OCI-LY1 (cell line): ENCODE data around the gene FAM89A.

Experiments
- H2AFZ ChIP-seq: fragments of 200-600 bp; sonication (generic), shearing (Covaris generic); 2 replicates; pipeline ENCODE4 v1.6.0; 2014; ENCODE audit warnings: antibody characterized with exemption, mild to moderate bottlenecking, low read length
- H3F3A ChIP-seq: fragments of 200-600 bp; sonication (generic), shearing (Covaris generic); 2 replicates; pipeline ENCODE4 v1.6.0; 2014; ENCODE audit warnings: mild to moderate bottlenecking, antibody characterized with exemption, low read length, moderate library complexity; ENCODE audit not compliant: insufficient read depth
- H3K27ac ChIP-seq: fragments of 200-600 bp; sonication (generic); 2 replicates; pipeline ENCODE4 v1.5.1; 2014; ENCODE audit warnings: low read length, mixed run types, mild to moderate bottlenecking, low read depth; ENCODE audit not compliant: poor library complexity, severe bottlenecking
- H3K27me3 ChIP-seq: fragments of 200-600 bp; sonication (generic); 2 replicates; pipeline ENCODE4 v1.6.0; 2014; ENCODE audit warnings: antibody characterized with exemption, mild to moderate bottlenecking, low read length, moderate library complexity; ENCODE audit not compliant: insufficient read depth
- H3K36me3 ChIP-seq: fragments of 200-600 bp; sonication (generic); 2 replicates; pipeline ENCODE4 v1.6.1; 2014; ENCODE audit warnings: mild to moderate bottlenecking, antibody characterized with exemption, low read length, moderate library complexity, mixed read lengths; ENCODE audit not compliant: insufficient read depth
- H3K4me1 ChIP-seq: fragments of 200-600 bp; sonication (generic); 2 replicates; pipeline ENCODE4 v1.5.1; 2014; ENCODE audit warnings: mild to moderate bottlenecking, low read length, moderate library complexity; ENCODE audit not compliant: insufficient read depth, severe bottlenecking
- H3K4me2 ChIP-seq: fragments of 200-600 bp; sonication (generic), shearing (Covaris generic); 2 replicates; pipeline ENCODE4 v1.6.1; 2014; ENCODE audit warnings: low read length
- H3K4me3 ChIP-seq: fragments of 200-600 bp; sonication (generic); 2 replicates; pipeline ENCODE4 v1.5.1; 2014; ENCODE audit warnings: low read length, low read depth, mild to moderate bottlenecking, mixed read lengths; ENCODE audit not compliant: poor library complexity, severe bottlenecking
- H3K79me2 ChIP-seq: fragments of 200-600 bp; shearing (Covaris generic); 2 replicates; pipeline ENCODE4 v1.6.1; 2016; ENCODE audit warnings: mixed run types, low read length, mixed read lengths; ENCODE audit not compliant: insufficient read depth
- H3K9ac ChIP-seq: fragments of 200-600 bp; sonication (generic), shearing (Covaris generic); 2 replicates; pipeline ENCODE4 v1.6.1; 2014; ENCODE audit warnings: mild to moderate bottlenecking, low read length, mixed read lengths
- H3K9me2 ChIP-seq: fragments of 200-600 bp; sonication (generic), shearing (Covaris generic); 2 replicates; pipeline ENCODE4 v1.6.1; 2014; ENCODE audit warnings: low read depth, mild to moderate bottlenecking, low read length, mixed read lengths
- H3K9me3 ChIP-seq: fragments of 200-600 bp; shearing (Covaris generic); 2 replicates; pipeline ENCODE4 v1.6.1; 2014; ENCODE audit warnings: low read length, mixed read lengths
- H4K20me1 ChIP-seq: fragments of 200-600 bp; sonication (generic), shearing (Covaris generic); 2 replicates; pipeline ENCODE4 v1.6.0; 2016; ENCODE audit warnings: mild to moderate bottlenecking, low read length; ENCODE audit not compliant: insufficient read depth
- EZH2 ChIP-seq: fragments of 200-600 bp; sonication (generic), shearing (Covaris generic); IDR thresholded peaks from 2 replicates; pipeline ENCODE4 v1.8.0; 2017; ENCODE audit warnings: borderline replicate concordance, mixed run types, mild to moderate bottlenecking, antibody characterized with exemption, low read length, moderate library complexity, mixed read lengths
- TF ChIP-seq, protein P1 (sequence below): fragments of 200-600 bp; sonication (generic), shearing (Covaris generic); IDR thresholded peaks from 2 replicates; pipeline ENCODE4 v1.5.1; 2017; ENCODE audit warnings: mild to moderate bottlenecking, antibody characterized with exemption, low read length, moderate library complexity, mixed read lengths

Gene FAM89A

DNA sequence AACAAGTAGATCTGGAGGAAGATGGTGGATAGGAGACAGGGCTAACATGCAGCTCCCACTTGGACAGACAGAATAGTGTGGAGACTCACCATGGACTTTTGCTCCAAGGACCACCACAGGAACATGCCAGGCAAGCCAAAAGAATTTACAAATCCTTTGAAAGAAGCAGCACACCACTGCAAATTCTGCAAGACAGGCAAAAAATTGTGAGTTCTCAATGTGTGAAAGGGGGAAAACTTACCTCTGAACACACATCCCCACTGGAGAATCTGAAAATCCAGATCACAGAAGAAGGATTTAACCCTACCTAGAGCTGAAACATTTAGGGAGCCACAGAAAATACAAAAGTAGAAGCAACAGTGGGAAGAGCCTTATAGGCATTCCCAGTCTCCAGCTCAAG is 38.2 kb downstream of the FAM89A start:
- no peak overlapping the region for H3K4me3 ChIP-seq
- H4K20me1 ChIP-seq, result no peaks in the 10 kb centered on the region
- no peak overlapping the region for H3K4me2 ChIP-seq
- no peaks in the 10 kb centered on the region for H3K9me3 ChIP-seq
- H3K27ac ChIP-seq, result no peak overlapping the region
- no peaks in the 10 kb centered on the region for H3K27me3 ChIP-seq
- TF ChIP-seq, protein P1, sequence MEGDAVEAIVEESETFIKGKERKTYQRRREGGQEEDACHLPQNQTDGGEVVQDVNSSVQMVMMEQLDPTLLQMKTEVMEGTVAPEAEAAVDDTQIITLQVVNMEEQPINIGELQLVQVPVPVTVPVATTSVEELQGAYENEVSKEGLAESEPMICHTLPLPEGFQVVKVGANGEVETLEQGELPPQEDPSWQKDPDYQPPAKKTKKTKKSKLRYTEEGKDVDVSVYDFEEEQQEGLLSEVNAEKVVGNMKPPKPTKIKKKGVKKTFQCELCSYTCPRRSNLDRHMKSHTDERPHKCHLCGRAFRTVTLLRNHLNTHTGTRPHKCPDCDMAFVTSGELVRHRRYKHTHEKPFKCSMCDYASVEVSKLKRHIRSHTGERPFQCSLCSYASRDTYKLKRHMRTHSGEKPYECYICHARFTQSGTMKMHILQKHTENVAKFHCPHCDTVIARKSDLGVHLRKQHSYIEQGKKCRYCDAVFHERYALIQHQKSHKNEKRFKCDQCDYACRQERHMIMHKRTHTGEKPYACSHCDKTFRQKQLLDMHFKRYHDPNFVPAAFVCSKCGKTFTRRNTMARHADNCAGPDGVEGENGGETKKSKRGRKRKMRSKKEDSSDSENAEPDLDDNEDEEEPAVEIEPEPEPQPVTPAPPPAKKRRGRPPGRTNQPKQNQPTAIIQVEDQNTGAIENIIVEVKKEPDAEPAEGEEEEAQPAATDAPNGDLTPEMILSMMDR, result no peak
- no peak for TF ChIP-seq EZH2
- H3K36me3 ChIP-seq, result peaks cover 44% of the 10 kb centered on the region
- no peak overlapping the region for H2AFZ ChIP-seq
- no peaks in the 10 kb centered on the region for H3K79me2 ChIP-seq
- no peaks in the 10 kb centered on the region for H3K9me2 ChIP-seq
- no peaks in the 10 kb centered on the region for H3F3A ChIP-seq
- H3K4me1 ChIP-seq, result no peaks in the 10 kb centered on the region
- no peak overlapping the region for H3K9ac ChIP-seq

DNA sequence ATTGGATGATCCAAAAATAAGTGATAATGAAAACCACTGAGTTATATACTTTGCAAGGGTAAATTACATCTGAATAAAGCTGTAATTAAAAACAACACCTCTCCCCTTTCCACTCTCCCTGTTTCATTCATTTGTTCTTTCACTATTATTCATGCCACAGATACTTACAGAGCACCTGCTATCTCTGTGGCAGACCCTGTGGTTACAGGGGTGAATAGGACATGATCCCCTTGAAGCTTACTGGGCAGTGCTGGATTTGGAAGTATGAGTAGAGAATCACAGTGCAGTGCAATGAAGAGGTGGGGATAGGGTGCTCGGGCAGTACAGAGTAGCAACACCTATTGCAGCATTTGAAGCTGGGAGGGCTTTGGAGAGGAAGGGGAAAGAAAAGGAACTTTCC is 39.4 kb downstream of the FAM89A start:
- TF ChIP-seq, protein P1, result no peak
- no peak for TF ChIP-seq EZH2
- Histone ChIP-seq H3K4me2 (no peak overlapping the region), H3K79me2 (no peaks in the 10 kb centered on the region), H3K4me3 (no peak overlapping the region), H3K27ac (no peak overlapping the region), H3K4me1 (no peaks in the 10 kb centered on the region), H4K20me1 (no peaks in the 10 kb centered on the region), H2AFZ (no peak overlapping the region), H3K27me3 (no peaks in the 10 kb centered on the region), H3F3A (no peaks in the 10 kb centered on the region), H3K9ac (no peak overlapping the region), H3K9me2 (no peaks in the 10 kb centered on the region), H3K9me3 (no peaks in the 10 kb centered on the region), H3K36me3 (peaks cover 52% of the 10 kb centered on the region)

DNA sequence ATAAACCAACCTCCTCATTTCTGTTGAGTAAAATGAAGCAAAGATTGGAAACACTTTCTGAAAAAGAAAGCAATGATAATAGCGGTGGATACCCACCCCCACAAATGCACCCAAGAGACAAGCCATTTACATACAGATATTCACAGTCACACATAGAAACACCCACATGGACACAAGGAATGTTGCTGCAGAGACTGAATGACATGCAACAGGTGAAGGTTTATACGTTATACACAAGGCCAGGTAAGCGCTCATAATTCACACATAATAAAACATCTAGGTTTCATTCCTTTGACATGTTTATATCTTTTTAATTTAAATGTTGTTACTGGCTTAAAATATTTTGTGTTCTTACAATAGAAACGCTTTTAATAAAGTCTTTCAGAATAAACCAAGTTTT is 39.9 kb downstream of the FAM89A start:
- TF ChIP-seq, protein P1, result no peak
- TF ChIP-seq EZH2, result no peak
- peaks cover 55% of the 10 kb centered on the region for H3K36me3 ChIP-seq

More for the DNA sequence above, 39.9 kb downstream of the FAM89A start:
- H3K27me3 ChIP-seq, result no peaks in the 10 kb centered on the region
- no peak overlapping the region for H3K4me3 ChIP-seq
- H3F3A ChIP-seq, result no peaks in the 10 kb centered on the region
- no peaks in the 10 kb centered on the region for H3K4me1 ChIP-seq
- no peak overlapping the region for H2AFZ ChIP-seq
- no peaks in the 10 kb centered on the region for H3K9me2 ChIP-seq
- no peaks in the 10 kb centered on the region for H3K79me2 ChIP-seq
- no peaks in the 10 kb centered on the region for H4K20me1 ChIP-seq
- no peak overlapping the region for H3K4me2 ChIP-seq
- no peaks in the 10 kb centered on the region for H3K9me3 ChIP-seq
- no peak overlapping the region for H3K27ac ChIP-seq
- H3K9ac ChIP-seq, result no peak overlapping the region
